Lung (tissue), 12 donors: Measurements from ENCODE around the gene HOXC5. TPM values are rescaled to one million over a fixed set of nuclear protein-coding genes. Genes with fewer than 3 reads are reported as not detected.

Experiments
- ATAC-seq: fragments of 200-7000 bp; cut with Tn5 transposase; one replicate; pipeline ENCODE4 v1.9.1; 2020; ENCODE audit warnings: moderate number of reproducible peaks; ENCODE audit not compliant: insufficient read depth, low FRiP score
- DNase-seq, 3 donors: peaks; one replicate each; pipeline ENCODE4 v3.0.0-alpha.2; 2013 to 2017
- H3K27ac ChIP-seq, 2 donors: one replicate each; pipeline ENCODE4 v1.5.1; 2013; ENCODE audit warnings: mild to moderate bottlenecking in 2 of 2, moderate library complexity in 2 of 2, control low read depth in 1 of 2, inconsistent platforms in 1 of 2, low read depth in 1 of 2, low read length in 1 of 2
- H3K27me3 ChIP-seq, 3 donors: one replicate each; pipeline ENCODE4 v1.5.1; 2013; ENCODE audit warnings: low read length in 2 of 3; ENCODE audit not compliant: control insufficient read depth in 3 of 3, insufficient read depth in 3 of 3
- H3K36me3 ChIP-seq, 4 donors: one replicate each; pipeline ENCODE4 v1.5.1; 2013; ENCODE audit warnings: low read length in 4 of 4, mild to moderate bottlenecking in 1 of 4, moderate library complexity in 1 of 4; ENCODE audit not compliant: control insufficient read depth in 4 of 4, insufficient read depth in 4 of 4
- H3K4me1 ChIP-seq, 5 donors: one replicate each; pipeline ENCODE4 v1.5.1; 2013; ENCODE audit warnings: low read length in 5 of 5, mild to moderate bottlenecking in 2 of 5, moderate library complexity in 1 of 5; ENCODE audit not compliant: control insufficient read depth in 5 of 5, insufficient read depth in 5 of 5
- H3K4me3 ChIP-seq: one replicate; pipeline ENCODE4 v1.5.1; 2013; ENCODE audit warnings: mild to moderate bottlenecking, control low read depth, moderate library complexity
- H3K9ac ChIP-seq, 2 donors: one replicate each; pipeline ENCODE4 v1.5.1; 2013; ENCODE audit warnings: low read length in 2 of 2, control low read depth in 1 of 2; ENCODE audit not compliant: insufficient read depth in 1 of 2
- H3K9me3 ChIP-seq, 4 donors: one replicate each; pipeline ENCODE4 v1.5.1; 2013; ENCODE audit warnings: low read length in 3 of 4, mild to moderate bottlenecking in 1 of 4, moderate library complexity in 1 of 4; ENCODE audit not compliant: control insufficient read depth in 4 of 4, insufficient read depth in 3 of 4
- WGBS, 2 donors: extraction: QIAGEN DNeasy Blood & Tissue Kit; methylation state at CpG; one replicate each; pipeline ENCODE4 v1.1.7; 2013; 5-methylcytosine and 5-hydroxymethylcytosine counted together
- polyA plus RNA-seq, 2 donors: library from polyadenylated mRNA; stranded (reverse); fragments of 200-250 nt; gene quantifications; one replicate each; pipeline ENCODE4 v1.2.1, GENCODE V29; 2013
- total RNA-seq, 2 donors: library from RNA; depleted of rRNA in 1 of 2; stranded (reverse); fragments of >200 nt in 1 of 2; gene quantifications; one replicate each; pipeline ENCODE4 v1.2.1, GENCODE V29; 2014 to 2021
- TF ChIP-seq, protein P1 (sequence below): IDR thresholded peaks from 2 replicates; pipeline ENCODE4 v1.5.1; 2012; ENCODE audit warnings: mild to moderate bottlenecking; ENCODE audit errors: control extremely low read depth, extremely low read depth
- donor health status: control.
- donor health status: control.
- donor health status: Bipolar disorder and iron deficiency.
- donor health status: healthy.
- donor health status: DM: yes; HTN: yes; CAD: no.

HOXC5 gene
- total and polyA plus RNA-seq, 4 donors, result 0.08 to 0.26 (median 0.17) TPM

DNA sequence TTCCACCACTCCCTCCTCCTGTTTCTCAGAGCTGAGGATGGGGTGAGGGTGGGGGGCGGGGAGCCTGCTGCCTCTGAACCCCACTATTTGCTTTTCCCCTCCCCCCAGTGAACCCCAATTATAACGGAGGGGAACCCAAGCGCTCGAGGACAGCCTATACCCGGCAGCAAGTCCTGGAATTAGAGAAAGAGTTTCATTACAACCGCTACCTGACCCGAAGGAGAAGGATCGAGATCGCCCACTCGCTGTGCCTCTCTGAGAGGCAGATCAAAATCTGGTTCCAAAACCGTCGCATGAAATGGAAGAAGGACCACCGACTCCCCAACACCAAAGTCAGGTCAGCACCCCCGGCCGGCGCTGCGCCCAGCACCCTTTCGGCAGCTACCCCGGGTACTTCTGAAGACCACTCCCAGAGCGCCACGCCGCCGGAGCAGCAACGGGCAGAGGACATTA, 21.9 kb downstream of the HOXC5 start:
- peaks cover 0 to 83% (median 56%) of the 10 kb centered on the region in 3 donors for H3K27me3 ChIP-seq
- TF ChIP-seq, protein P1, sequence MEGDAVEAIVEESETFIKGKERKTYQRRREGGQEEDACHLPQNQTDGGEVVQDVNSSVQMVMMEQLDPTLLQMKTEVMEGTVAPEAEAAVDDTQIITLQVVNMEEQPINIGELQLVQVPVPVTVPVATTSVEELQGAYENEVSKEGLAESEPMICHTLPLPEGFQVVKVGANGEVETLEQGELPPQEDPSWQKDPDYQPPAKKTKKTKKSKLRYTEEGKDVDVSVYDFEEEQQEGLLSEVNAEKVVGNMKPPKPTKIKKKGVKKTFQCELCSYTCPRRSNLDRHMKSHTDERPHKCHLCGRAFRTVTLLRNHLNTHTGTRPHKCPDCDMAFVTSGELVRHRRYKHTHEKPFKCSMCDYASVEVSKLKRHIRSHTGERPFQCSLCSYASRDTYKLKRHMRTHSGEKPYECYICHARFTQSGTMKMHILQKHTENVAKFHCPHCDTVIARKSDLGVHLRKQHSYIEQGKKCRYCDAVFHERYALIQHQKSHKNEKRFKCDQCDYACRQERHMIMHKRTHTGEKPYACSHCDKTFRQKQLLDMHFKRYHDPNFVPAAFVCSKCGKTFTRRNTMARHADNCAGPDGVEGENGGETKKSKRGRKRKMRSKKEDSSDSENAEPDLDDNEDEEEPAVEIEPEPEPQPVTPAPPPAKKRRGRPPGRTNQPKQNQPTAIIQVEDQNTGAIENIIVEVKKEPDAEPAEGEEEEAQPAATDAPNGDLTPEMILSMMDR, result no peak
- no peaks in the 10 kb centered on the region for H3K36me3 ChIP-seq
- peaks cover 0 to 3% (median 0%) of the 10 kb centered on the region in 4 donors for H3K9me3 ChIP-seq
- no peak overlapping the region for H3K27ac ChIP-seq
- WGBS, 2 donors, result 16 to 28% methylated on average over 24 of the region's 24 CpGs
- DNase-seq (peak in 1 of 3 donors; percentile 27), ATAC-seq (no peak)
- H3K4me3 ChIP-seq, result no peak overlapping the region
- peaks cover 0 to 64% (median 7%) of the 10 kb centered on the region in 5 donors for H3K4me1 ChIP-seq
- peak overlapping the region; percentile 28 to 32 for H3K9ac ChIP-seq

DNA sequence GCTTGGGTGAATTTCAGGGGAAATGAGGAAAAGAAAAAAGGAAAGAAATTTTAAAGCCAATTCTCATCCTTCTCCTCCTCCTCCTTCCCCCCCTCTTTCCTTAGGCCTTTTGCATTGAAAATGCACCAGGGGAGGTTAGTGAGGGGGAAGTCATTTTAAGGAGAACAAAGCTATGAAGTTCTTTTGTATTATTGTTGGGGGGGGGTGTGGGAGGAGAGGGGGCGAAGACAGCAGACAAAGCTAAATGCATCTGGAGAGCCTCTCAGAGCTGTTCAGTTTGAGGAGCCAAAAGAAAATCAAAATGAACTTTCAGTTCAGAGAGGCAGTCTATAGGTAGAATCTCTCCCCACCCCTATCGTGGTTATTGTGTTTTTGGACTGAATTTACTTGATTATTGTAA, 22.7 kb downstream of the HOXC5 start:
- ATAC-seq, result no peak
- TF ChIP-seq, protein P1, result no peak
- peaks cover 0 to 3% (median 0%) of the 10 kb centered on the region in 4 donors for H3K9me3 ChIP-seq
- peaks cover 0 to 82% (median 52%) of the 10 kb centered on the region in 3 donors for H3K27me3 ChIP-seq
- DNase-seq, result no peak
- peaks cover 0 to 58% (median 7%) of the 10 kb centered on the region in 5 donors for H3K4me1 ChIP-seq
- WGBS, 2 donors, result 50 to 66% methylated on average over 2 of the region's 2 CpGs
- no peak overlapping the region for H3K4me3 ChIP-seq
- H3K36me3 ChIP-seq, result no peaks in the 10 kb centered on the region
- no peak overlapping the region for H3K27ac ChIP-seq
- no peak overlapping the region for H3K9ac ChIP-seq

DNA sequence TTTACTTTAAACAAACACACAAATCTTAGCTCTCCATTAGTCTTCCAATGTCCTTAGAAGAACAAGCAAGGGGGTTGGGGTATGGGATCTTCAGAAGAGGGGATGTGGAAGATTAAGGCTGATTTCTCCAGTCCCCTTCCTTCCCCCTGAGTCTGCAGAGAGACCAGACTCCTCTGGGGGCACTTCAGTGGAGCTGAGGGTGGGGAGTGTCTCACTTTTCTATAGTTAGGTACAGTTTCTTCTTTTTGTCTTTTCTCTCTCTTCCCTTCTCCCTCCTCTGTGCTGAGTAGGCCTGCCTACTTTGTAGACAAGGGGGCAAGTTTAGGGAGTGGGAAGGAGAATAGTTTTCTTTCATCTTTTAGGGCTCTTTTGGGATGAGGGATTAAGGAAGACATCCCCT, 23.3 kb downstream of the HOXC5 start:
- H3K27me3 ChIP-seq, result peaks cover 0 to 82% (median 51%) of the 10 kb centered on the region in 3 donors
- H3K36me3 ChIP-seq, result no peaks in the 10 kb centered on the region
- ATAC-seq, result no peak
- peaks cover 0 to 57% (median 7%) of the 10 kb centered on the region in 5 donors for H3K4me1 ChIP-seq
- H3K27ac ChIP-seq, result no peak overlapping the region
- H3K9me3 ChIP-seq, result peaks cover 0 to 3% (median 0%) of the 10 kb centered on the region in 4 donors
- TF ChIP-seq, protein P1, result no peak
- no peak overlapping the region for H3K9ac ChIP-seq
- no peak overlapping the region for H3K4me3 ChIP-seq
- no peak for DNase-seq
